ENCODE measurements around the gene FAM131B. TPM values are rescaled to one million over a fixed set of nuclear protein-coding genes. Genes with fewer than 3 reads are reported as not detected.

Gene FAM131B
- total and polyA plus RNA-seq, 2 of the 13 experiments (the other 11 are each of a cell fraction or from before 2014, with no cell fraction given): 0.07 TPM; not detected in 1

DNA sequence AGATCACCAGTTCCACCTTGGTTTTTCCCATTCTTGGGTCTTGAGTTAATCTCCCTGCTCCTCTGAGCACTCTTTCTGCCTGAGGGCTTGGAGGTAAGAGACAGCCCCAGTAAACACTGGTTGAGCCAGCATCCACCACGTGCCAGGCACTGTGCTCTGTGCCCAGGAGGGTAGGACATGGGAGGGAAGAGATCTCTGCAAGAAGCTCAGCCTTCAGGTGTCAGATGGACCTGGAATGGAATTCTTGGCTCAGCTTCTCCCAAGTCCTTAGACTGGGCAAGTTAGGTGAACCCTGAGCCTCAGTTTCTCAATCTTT is 21.1 kb upstream of the FAM131B start:
- ATAC-seq (no peak), FAIRE-seq (no peak), DNase-seq (ENCODE audit: low spot score) (no peak)
- H2AFZ ChIP-seq (ENCODE audit: low read length): no peak overlapping the region
- POLR2A ChIA-PET: interaction anchor here (1.8 to 4.0 kb wide), 2 partner anchors 10 to 12 kb away, joined by 15 to 20 read pairs; no protein-coding TSS in a partner anchor
- CTCF ChIA-PET (ENCODE audit: low intra/inter-chr PET ratio, low total read pairs): no interaction called here
- peaks cover 12% of the 10 kb centered on the region for H3K79me2 ChIP-seq (ENCODE audit: insufficient read depth, low read length)
- H3K4me1 ChIP-seq (ENCODE audit: insufficient read depth, low read length): peaks cover 70% of the 10 kb centered on the region
- intact Hi-C loops (cut with micrococcal nuclease; ENCODE audit: unreplicated experiment) (no loop called here), in situ Hi-C loops (cut with HindIII; ENCODE audit: extremely low pct_ligation_motif_present, low pct_unique_long_range_greater_than_20kb) (loop anchor here (5.0 to 25.0 kb wide), 2 partner anchors 34 to 529 kb away; partner anchors contain the start of gene TCAF1)
- H3K27ac ChIP-seq (ENCODE audit: extremely low read length, insufficient read depth, low read length): no peak overlapping the region
- no peak overlapping the region for H3K4me2 ChIP-seq (ENCODE audit: low read depth, low read length)
- H3K9ac ChIP-seq (ENCODE audit: insufficient read depth, low read depth, low read length): no peak overlapping the region
- no peaks in the 10 kb centered on the region for H3K27me3 ChIP-seq (ENCODE audit: control insufficient read depth in 1 of 2, insufficient read depth in 2 of 2, low read length in 2 of 2)
- no peak overlapping the region for H3K4me3 ChIP-seq (replicated peaks in 1 of 3; ENCODE audit: insufficient read depth in 1 of 3, low read depth in 2 of 3, low read length in 3 of 3)
- TF ChIP-seq KLF6 (CRISPR knock-in tag; IDR thresholded peaks at IDR 0.05) (no peak), ZNF644 (CRISPR knock-in tag; IDR thresholded peaks at IDR 0.05; ENCODE audit: low read depth) (no peak), PAWR (CRISPR knock-in tag; IDR thresholded peaks at IDR 0.05; ENCODE audit: borderline replicate concordance) (no peak), MAF1 (CRISPR knock-in tag; IDR thresholded peaks at IDR 0.05; ENCODE audit: borderline replicate concordance) (no peak), KAT2B (IDR thresholded peaks at IDR 0.05; ENCODE audit: borderline replicate concordance, low read depth, low read length) (no peak), ZNF225 (CRISPR knock-in tag; IDR thresholded peaks at IDR 0.05) (no peak), GZF1 (CRISPR knock-in tag; IDR thresholded peaks at IDR 0.05) (no peak), ZEB1 (IDR thresholded peaks at IDR 0.05; ENCODE audit: insufficient replicate concordance, low read depth) (no peak)
- TF ChIP-seq, protein P1, sequence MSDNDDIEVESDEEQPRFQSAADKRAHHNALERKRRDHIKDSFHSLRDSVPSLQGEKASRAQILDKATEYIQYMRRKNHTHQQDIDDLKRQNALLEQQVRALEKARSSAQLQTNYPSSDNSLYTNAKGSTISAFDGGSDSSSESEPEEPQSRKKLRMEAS (IDR thresholded peaks at IDR 0.05): no peak
- TF ChIP-seq, protein P2, sequence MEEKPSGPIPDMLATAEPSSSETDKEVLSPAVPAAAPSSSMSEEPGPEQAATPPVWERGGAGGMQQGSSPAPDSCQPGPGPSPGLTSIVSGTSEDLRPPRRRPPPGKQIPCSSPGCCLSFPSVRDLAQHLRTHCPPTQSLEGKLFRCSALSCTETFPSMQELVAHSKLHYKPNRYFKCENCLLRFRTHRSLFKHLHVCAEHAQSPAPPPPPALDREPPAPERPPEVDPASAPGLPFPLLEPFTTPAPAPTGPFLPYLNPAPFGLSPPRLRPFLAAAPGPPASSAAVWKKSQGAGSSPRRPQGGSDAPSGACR (CRISPR knock-in tag; IDR thresholded peaks at IDR 0.05): no peak
- TF ChIP-seq, protein P3, sequence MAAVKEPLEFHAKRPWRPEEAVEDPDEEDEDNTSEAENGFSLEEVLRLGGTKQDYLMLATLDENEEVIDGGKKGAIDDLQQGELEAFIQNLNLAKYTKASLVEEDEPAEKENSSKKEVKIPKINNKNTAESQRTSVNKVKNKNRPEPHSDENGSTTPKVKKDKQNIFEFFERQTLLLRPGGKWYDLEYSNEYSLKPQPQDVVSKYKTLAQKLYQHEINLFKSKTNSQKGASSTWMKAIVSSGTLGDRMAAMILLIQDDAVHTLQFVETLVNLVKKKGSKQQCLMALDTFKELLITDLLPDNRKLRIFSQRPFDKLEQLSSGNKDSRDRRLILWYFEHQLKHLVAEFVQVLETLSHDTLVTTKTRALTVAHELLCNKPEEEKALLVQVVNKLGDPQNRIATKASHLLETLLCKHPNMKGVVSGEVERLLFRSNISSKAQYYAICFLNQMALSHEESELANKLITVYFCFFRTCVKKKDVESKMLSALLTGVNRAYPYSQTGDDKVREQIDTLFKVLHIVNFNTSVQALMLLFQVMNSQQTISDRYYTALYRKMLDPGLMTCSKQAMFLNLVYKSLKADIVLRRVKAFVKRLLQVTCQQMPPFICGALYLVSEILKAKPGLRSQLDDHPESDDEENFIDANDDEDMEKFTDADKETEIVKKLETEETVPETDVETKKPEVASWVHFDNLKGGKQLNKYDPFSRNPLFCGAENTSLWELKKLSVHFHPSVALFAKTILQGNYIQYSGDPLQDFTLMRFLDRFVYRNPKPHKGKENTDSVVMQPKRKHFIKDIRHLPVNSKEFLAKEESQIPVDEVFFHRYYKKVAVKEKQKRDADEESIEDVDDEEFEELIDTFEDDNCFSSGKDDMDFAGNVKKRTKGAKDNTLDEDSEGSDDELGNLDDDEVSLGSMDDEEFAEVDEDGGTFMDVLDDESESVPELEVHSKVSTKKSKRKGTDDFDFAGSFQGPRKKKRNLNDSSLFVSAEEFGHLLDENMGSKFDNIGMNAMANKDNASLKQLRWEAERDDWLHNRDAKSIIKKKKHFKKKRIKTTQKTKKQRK (IDR thresholded peaks at IDR 0.05; ENCODE audit: low read length): no peak
- TF ChIP-seq, protein P4, sequence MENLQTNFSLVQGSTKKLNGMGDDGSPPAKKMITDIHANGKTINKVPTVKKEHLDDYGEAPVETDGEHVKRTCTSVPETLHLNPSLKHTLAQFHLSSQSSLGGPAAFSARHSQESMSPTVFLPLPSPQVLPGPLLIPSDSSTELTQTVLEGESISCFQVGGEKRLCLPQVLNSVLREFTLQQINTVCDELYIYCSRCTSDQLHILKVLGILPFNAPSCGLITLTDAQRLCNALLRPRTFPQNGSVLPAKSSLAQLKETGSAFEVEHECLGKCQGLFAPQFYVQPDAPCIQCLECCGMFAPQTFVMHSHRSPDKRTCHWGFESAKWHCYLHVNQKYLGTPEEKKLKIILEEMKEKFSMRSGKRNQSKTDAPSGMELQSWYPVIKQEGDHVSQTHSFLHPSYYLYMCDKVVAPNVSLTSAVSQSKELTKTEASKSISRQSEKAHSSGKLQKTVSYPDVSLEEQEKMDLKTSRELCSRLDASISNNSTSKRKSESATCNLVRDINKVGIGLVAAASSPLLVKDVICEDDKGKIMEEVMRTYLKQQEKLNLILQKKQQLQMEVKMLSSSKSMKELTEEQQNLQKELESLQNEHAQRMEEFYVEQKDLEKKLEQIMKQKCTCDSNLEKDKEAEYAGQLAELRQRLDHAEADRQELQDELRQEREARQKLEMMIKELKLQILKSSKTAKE (CRISPR knock-in tag; IDR thresholded peaks at IDR 0.05; ENCODE audit: borderline replicate concordance): no peak
- H4K20me1 ChIP-seq (ENCODE audit: insufficient read depth, low read length): peaks cover 9% of the 10 kb centered on the region; the same call in 1 of the 2 replicates
- H3K36me3 ChIP-seq (replicated peaks in 1 of 2; ENCODE audit: control insufficient read depth in 1 of 2, insufficient read depth in 2 of 2, low read length in 2 of 2): peaks cover 4 to 11% of the 10 kb centered on the region in 2 experiments; a peak in 4 of 5 replicates
- H3K9me3 ChIP-seq (ENCODE audit: low read length): no peaks in the 10 kb centered on the region
- no CpG with 5 or more reads among the region's 1 CpG for WGBS (ENCODE audit: low lambda C conversion rate)
- BruUV-seq (replicated peaks): no TSS peak

Measured in HepG2 (cell line).